Measurements from ENCODE around the gene NFIX. TPM values are rescaled to one million over a fixed set of nuclear protein-coding genes. Genes with fewer than 3 reads are reported as not detected.

The NFIX gene
- total and polyA plus RNA-seq, 2 donors = 2.0 to 10.5 TPM

- H3K4me1 ChIP-seq (ENCODE audit: control insufficient read depth in 2 of 2, insufficient read depth in 2 of 2, low read length in 2 of 2) = peaks cover 4 to 24% of the 10 kb centered on the region in 2 donors
- H3K36me3 ChIP-seq (ENCODE audit: control insufficient read depth in 2 of 2, insufficient read depth in 2 of 2, low read length in 1 of 2) = no peaks in the 10 kb centered on the region
- peaks cover 0 to 2% of the 10 kb centered on the region in 2 donors for H3K9me3 ChIP-seq (ENCODE audit: control insufficient read depth in 2 of 2, insufficient read depth in 1 of 2, low read length in 1 of 2)
- peaks cover 10 to 73% of the 10 kb centered on the region in 2 donors for H3K27me3 ChIP-seq (ENCODE audit: control insufficient read depth in 2 of 2, insufficient read depth in 1 of 2, low read length in 1 of 2)
- H3K4me3 ChIP-seq (ENCODE audit: low read length in 2 of 2) = peak overlapping the region in 1 of 2 donors; percentile 47
- DNase-seq (ENCODE audit: low read depth in 6 of 9, low spot score in 9 of 9) = peak in 8 of 9 donors; percentile 45 to 83 (median 68)
- whole genome bisulfite sequencing = under 1% methylated on average over 40 of the region's 40 CpGs
- H3K27ac ChIP-seq (ENCODE audit: low read depth in 1 of 2, low read length in 1 of 2) = peak overlapping the region in 1 of 2 donors; percentile 16
Measured at GRCh38 chr19:13060964-13061927, 66.0 kb downstream of the NFIX start.

GRCh38 chr19:13062317-13062716 lies 67.0 kb downstream of the NFIX start:
- H3K4me3 ChIP-seq (ENCODE audit: low read length in 2 of 2) = no peak overlapping the region
- H3K4me1 ChIP-seq (ENCODE audit: control insufficient read depth in 2 of 2, insufficient read depth in 2 of 2, low read length in 2 of 2) = peaks cover 4 to 20% of the 10 kb centered on the region in 2 donors
- no peaks in the 10 kb centered on the region for H3K36me3 ChIP-seq (ENCODE audit: control insufficient read depth in 2 of 2, insufficient read depth in 2 of 2, low read length in 1 of 2)
- peaks cover 0 to 2% of the 10 kb centered on the region in 2 donors for H3K9me3 ChIP-seq (ENCODE audit: control insufficient read depth in 2 of 2, insufficient read depth in 1 of 2, low read length in 1 of 2)
- no peak for DNase-seq (ENCODE audit: low read depth in 6 of 9, low spot score in 9 of 9)
- peaks cover 10 to 63% of the 10 kb centered on the region in 2 donors for H3K27me3 ChIP-seq (ENCODE audit: control insufficient read depth in 2 of 2, insufficient read depth in 1 of 2, low read length in 1 of 2)
- H3K27ac ChIP-seq (ENCODE audit: low read depth in 1 of 2, low read length in 1 of 2) = no peak overlapping the region

DNA sequence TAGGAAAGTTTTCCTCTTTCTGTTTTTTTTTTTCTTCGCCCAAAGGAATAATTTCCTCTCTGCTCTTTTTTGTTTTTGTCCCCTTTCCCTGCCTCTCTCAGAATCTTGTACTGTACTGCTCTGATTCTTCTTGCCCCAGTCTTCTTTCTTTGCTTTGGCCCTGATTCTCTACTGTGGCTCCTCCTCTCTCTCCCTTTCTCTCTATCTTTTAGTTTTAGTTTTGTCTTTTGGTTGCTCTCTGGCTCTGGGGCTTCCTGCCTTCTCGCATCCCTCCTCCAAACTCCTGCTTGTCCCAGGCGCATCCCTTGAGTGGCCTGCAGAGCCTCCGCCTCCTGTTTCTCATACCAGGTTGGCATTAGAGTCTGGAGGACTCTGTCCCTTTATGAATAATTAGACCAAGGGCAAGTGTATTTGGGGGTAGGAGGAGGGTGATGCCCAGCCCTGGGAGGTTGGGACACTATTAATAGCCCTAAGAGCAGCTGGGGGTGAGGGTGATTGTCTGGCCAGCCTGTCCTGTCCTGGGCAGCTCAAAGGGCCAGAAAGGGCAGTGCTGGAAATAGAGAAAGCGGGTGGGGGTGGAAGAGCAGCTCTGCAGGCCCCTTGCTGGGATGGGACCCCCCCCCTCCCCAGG lies 68.3 kb downstream of the NFIX start:
- peaks cover 4 to 16% of the 10 kb centered on the region in 2 donors for H3K4me1 ChIP-seq (ENCODE audit: control insufficient read depth in 2 of 2, insufficient read depth in 2 of 2, low read length in 2 of 2)
- 89% methylated on average over 5 of the region's 5 CpGs for WGBS

DNA sequence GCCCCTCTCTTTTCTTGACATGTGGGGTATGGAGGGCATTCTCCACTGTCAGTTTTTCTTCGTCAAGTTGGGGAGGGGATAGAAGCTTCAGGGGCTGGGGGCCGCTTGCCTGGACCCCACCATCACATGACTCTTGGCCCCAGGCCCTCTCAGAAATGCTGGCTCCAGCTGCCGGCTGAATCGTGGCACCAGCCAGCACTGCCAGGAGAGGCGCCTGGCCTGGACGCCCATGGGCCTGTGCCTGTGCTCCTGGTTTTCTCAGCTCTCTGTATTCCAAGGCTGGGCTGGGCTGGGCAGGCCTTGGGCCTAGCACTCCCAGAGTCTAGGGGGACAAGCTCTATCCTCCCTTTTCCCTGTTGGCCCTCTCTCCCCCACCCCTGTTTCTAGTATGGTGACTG lies 68.8 kb downstream of the NFIX start:
- H3K27ac ChIP-seq (ENCODE audit: low read depth in 1 of 2, low read length in 1 of 2) = no peak overlapping the region
- peaks cover 0 to 2% of the 10 kb centered on the region in 2 donors for H3K9me3 ChIP-seq (ENCODE audit: control insufficient read depth in 2 of 2, insufficient read depth in 1 of 2, low read length in 1 of 2)
- H3K4me1 ChIP-seq (ENCODE audit: control insufficient read depth in 2 of 2, insufficient read depth in 2 of 2, low read length in 2 of 2) = peaks cover 4 to 16% of the 10 kb centered on the region in 2 donors
- DNase-seq (ENCODE audit: low read depth in 6 of 9, low spot score in 9 of 9) = no peak
- peaks cover 10 to 51% of the 10 kb centered on the region in 2 donors for H3K27me3 ChIP-seq (ENCODE audit: control insufficient read depth in 2 of 2, insufficient read depth in 1 of 2, low read length in 1 of 2)
- WGBS = 95% methylated on average over 6 of the region's 6 CpGs
- H3K4me3 ChIP-seq (ENCODE audit: low read length in 2 of 2) = no peak overlapping the region
- no peaks in the 10 kb centered on the region for H3K36me3 ChIP-seq (ENCODE audit: control insufficient read depth in 2 of 2, insufficient read depth in 2 of 2, low read length in 1 of 2)

More for the DNA sequence above, 68.3 kb downstream of the NFIX start:
- H3K27ac ChIP-seq (ENCODE audit: low read depth in 1 of 2, low read length in 1 of 2) = no peak overlapping the region
- H3K27me3 ChIP-seq (ENCODE audit: control insufficient read depth in 2 of 2, insufficient read depth in 1 of 2, low read length in 1 of 2) = peaks cover 10 to 54% of the 10 kb centered on the region in 2 donors
- no peak overlapping the region for H3K4me3 ChIP-seq (ENCODE audit: low read length in 2 of 2)
- H3K9me3 ChIP-seq (ENCODE audit: control insufficient read depth in 2 of 2, insufficient read depth in 1 of 2, low read length in 1 of 2) = peaks cover 0 to 2% of the 10 kb centered on the region in 2 donors
- DNase-seq (ENCODE audit: low read depth in 6 of 9, low spot score in 9 of 9) = no peak
- no peaks in the 10 kb centered on the region for H3K36me3 ChIP-seq (ENCODE audit: control insufficient read depth in 2 of 2, insufficient read depth in 2 of 2, low read length in 1 of 2)

- no peak overlapping the region for H3K27ac ChIP-seq (ENCODE audit: low read depth in 1 of 2, low read length in 1 of 2)
- DNase-seq (ENCODE audit: low read depth in 6 of 9, low spot score in 9 of 9) = no peak
- H3K36me3 ChIP-seq (ENCODE audit: control insufficient read depth in 2 of 2, insufficient read depth in 2 of 2, low read length in 1 of 2) = no peaks in the 10 kb centered on the region
- H3K9me3 ChIP-seq (ENCODE audit: control insufficient read depth in 2 of 2, insufficient read depth in 1 of 2, low read length in 1 of 2) = peaks cover 0 to under 1% of the 10 kb centered on the region in 2 donors
- 89% methylated on average over 5 of the region's 5 CpGs for WGBS
- H3K27me3 ChIP-seq (ENCODE audit: control insufficient read depth in 2 of 2, insufficient read depth in 1 of 2, low read length in 1 of 2) = peaks cover under 1 to 47% of the 10 kb centered on the region in 2 donors
- H3K4me3 ChIP-seq (ENCODE audit: low read length in 2 of 2) = no peak overlapping the region
- peaks cover under 1 to 11% of the 10 kb centered on the region in 2 donors for H3K4me1 ChIP-seq (ENCODE audit: control insufficient read depth in 2 of 2, insufficient read depth in 2 of 2, low read length in 2 of 2)
Measured at GRCh38 chr19:13066226-13066625, 71.0 kb downstream of the NFIX start.

- peaks cover 0 to 40% of the 10 kb centered on the region in 2 donors for H3K27me3 ChIP-seq (ENCODE audit: control insufficient read depth in 2 of 2, insufficient read depth in 1 of 2, low read length in 1 of 2)
Measured at GRCh38 chr19:13066933-13067807, 71.9 kb downstream of the NFIX start.

DNA sequence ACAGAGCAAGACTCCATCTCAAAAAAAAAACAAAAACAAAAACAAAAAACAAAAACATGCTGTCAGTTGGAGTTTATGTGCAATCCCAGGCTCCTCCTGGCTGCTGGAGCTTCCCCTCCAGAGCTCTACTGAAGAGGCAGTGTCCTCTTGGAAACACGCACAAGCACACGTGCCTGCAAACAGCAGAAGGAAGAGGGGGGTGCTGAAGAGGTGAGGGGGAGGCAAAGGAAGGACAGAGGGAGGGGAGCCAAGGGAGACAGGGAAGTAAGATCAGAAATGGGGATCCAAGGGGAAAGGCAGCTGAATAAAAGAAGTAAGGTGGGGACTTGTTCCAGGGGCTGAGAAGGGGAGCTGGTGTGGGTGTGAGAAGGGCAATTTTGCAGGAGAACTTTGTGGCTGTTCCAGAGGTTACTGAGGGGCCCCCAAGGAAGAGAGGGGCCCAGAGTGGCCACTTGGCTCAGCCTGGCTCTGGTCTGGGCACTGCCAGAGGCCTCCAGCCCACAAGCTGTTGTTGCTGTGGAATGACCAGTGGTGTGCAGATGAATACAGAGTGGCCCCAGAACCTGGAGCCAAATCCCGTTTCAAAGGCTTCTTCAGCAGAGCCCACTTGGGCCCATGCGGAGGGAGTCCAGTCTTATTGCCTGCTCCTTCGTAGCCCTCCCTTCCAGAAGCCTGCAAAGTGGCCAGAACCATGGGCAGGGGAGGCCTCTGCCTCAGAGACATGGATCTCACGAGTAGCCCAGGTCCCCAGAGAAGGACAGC lies 73.0 kb downstream of the NFIX start:
- peaks cover 0 to 3% of the 10 kb centered on the region in 2 donors for H3K4me1 ChIP-seq (ENCODE audit: control insufficient read depth in 2 of 2, insufficient read depth in 2 of 2, low read length in 2 of 2)

More at GRCh38 chr19:13066933-13067807, 71.9 kb downstream of the NFIX start:
- WGBS = 92% methylated on average over 17 of the region's 17 CpGs
- H3K36me3 ChIP-seq (ENCODE audit: control insufficient read depth in 2 of 2, insufficient read depth in 2 of 2, low read length in 1 of 2) = no peaks in the 10 kb centered on the region
- H3K9me3 ChIP-seq (ENCODE audit: control insufficient read depth in 2 of 2, insufficient read depth in 1 of 2, low read length in 1 of 2) = no peaks in the 10 kb centered on the region
- H3K4me1 ChIP-seq (ENCODE audit: control insufficient read depth in 2 of 2, insufficient read depth in 2 of 2, low read length in 2 of 2) = peaks cover 0 to 3% of the 10 kb centered on the region in 2 donors
- no peak overlapping the region for H3K27ac ChIP-seq (ENCODE audit: low read depth in 1 of 2, low read length in 1 of 2)
- no peak for DNase-seq (ENCODE audit: low read depth in 6 of 9, low spot score in 9 of 9)
- no peak overlapping the region for H3K4me3 ChIP-seq (ENCODE audit: low read length in 2 of 2)

More for the DNA sequence above, 73.0 kb downstream of the NFIX start:
- Histone ChIP-seq H3K36me3 (ENCODE audit: control insufficient read depth in 2 of 2, insufficient read depth in 2 of 2, low read length in 1 of 2) (no peaks in the 10 kb centered on the region), H3K9me3 (ENCODE audit: control insufficient read depth in 2 of 2, insufficient read depth in 1 of 2, low read length in 1 of 2) (no peaks in the 10 kb centered on the region), H3K27me3 (ENCODE audit: control insufficient read depth in 2 of 2, insufficient read depth in 1 of 2, low read length in 1 of 2) (peaks cover 0 to 35% of the 10 kb centered on the region in 2 donors), H3K4me3 (ENCODE audit: low read length in 2 of 2) (no peak overlapping the region), H3K27ac (ENCODE audit: low read depth in 1 of 2, low read length in 1 of 2) (no peak overlapping the region)
- DNase-seq (ENCODE audit: low read depth in 6 of 9, low spot score in 9 of 9) = no peak
- 92% methylated on average over 6 of the region's 6 CpGs for WGBS
